IPS DF 4.7 (cell line): ENCODE data around the gene AVEN.
"Not testable (repeated sequence)": the region's sequence is repeated elsewhere in the genome, so short reads cannot be mapped to it uniquely, and the experiment has no call there.

ENCODE experiments used
- DNase-seq: peaks from one replicate; pipeline ENCODE4 v3.0.0-alpha.2; 2013; ENCODE audit warnings: low spot score; ENCODE audit errors: extremely low read depth

AVEN gene

DNA sequence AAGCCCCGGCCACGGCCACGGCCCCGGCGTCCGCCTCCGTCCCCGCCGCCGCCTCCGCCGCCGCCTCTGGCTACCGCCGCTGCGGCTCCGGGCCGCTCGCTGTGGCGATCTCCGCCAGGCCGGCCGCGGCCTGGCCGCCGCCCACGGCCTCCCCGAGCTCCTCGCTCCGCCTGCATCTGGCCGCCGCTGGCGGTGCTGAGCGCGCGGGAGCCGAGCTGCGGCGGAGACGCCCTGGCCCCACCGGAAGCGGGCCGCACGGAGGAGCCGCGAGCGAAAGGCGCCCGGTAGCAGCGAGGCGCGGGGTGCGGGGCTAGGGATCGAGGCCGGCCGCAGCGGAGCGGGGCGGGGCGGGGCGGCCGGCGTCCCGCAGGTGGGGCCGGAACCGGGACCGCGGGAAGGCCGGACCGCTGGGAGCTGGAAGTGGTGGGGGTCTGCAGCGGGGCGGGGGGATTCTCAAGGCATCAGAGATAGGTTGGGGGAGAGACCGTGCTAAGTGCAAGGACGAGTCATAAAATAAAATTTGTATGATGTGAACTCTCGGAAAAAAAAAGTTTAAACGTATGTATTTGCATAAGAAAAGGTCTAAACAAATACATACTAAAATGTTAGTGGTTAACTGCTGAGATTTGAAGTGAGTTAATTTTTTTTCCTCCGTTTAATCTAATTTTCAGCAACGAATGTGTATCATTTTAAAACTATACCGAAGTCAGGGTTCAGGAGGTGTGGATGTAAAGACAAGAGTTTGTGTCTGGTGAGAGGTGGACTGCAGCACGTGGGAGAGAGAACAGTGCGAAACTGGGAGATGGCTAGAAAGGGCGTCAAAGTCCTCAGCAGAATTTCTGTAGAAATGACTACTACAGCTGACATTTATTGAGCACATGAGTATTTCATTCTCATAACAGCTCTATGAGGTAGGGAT is at the start of gene AVEN:
Gene AVEN, minus strand, starts transcription at position 334 of the 919 bp plus-strand sequence. Its CDS starts 158 bp downstream, at position 176.
- DNase-seq, result no peak

DNA sequence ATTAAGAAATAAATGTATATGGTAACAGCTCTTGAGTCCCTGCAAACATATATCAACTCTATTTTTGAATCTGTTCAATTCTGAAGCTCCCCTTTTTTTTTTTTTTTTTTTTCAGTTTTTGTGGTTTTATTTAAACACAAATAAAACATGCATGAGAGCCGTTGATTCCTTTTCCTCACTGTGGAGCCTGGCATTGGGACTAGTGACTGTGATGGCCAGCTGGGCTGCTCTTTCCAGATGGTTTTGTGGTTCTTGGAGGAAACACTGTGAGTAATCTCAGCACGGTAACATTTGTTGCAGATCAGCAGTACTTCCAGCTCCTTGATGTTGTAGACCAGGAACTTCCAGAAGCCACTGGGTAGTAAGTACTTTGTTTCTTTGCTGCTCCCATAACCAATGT is 46.7 kb upstream of the AVEN start:
- no peak for DNase-seq

DNA sequence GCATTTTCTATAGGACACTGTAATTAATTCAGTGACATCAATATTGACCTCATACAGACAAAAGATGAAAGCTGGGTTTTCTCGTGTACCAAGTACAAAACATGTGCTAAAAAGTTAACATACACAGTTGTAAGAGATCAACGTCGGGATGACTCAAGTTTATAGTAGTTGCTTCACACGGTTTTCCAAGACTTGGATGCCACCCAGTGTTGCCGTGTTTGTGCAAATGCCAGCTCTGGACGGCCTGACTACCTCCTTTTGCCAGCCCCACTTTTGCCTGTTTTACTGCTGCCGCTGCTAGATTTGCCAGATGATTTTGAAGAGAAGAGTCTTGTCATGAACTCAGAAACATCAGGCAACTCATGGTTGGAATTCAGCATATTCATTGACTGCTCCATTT is 45.1 kb upstream of the AVEN start:
- DNase-seq, result no peak

- DNase-seq, result no peak
These were observed 40.9 kb upstream of the AVEN start for GRCh38 chr15:34079904-34080303.

DNA sequence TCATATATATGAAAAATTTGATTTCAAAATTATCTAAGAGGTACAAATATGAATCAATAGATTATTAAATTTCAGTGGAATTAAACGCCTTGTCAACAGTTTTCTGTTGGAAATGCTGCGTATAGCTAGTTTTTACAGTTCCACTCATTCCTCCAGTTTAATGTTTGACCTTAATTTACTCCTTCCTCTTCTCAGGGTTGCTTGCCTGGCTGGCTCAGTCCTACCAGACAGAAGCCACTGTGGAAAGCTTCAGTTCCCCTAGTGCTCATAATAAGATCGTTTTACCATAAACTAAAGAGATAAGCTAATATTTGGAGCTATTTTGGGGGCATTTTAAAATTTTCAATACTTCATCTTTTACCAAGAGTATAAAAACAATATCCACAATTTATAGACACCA is 39.9 kb upstream of the AVEN start:
- DNase-seq, result no peak

DNA sequence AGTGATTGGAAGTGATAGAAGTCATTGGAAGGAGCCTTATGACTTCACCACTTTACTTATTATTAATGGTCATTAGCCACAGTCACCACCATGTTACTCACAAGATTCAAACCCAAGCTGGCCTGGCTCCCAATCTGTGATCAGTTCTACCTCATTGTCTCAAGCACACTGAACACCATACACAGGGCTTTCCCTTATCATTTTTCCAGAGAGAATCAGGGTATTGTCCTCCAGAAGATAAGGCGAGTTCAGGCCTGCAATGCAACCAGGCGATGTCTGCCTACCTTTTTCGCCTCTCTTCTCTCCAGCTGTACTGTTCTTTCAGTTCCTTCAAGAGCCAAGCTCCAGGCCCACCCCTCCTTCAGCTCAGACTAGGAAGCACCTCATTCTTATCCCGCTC is 37.8 kb upstream of the AVEN start:
- DNase-seq, result no peak

DNA sequence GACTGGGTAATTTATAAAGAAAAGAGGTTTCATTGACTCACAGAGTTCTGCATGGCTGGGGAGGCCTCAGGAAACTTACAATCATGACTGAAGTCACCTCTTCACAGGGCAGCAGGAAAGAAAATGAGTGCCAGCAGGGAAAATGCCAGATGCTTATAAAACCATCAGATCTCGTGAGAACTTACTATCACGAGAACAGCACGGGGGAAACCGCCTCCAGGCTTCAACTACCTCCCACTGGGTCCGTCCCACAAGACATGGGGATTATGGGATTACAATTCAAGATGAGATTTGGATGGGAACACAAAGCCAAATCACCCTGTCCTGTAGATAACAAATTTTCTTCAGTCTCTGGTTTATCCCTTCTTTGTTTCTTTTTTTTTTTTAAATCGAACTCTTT is 31.0 kb upstream of the AVEN start:
- DNase-seq, result no peak

GRCh38 chr15:34065941-34066340 is 26.9 kb upstream of the AVEN start:
- no peak for DNase-seq

GRCh38 chr15:34065261-34065660 is 26.3 kb upstream of the AVEN start:
- no peak for DNase-seq

DNA sequence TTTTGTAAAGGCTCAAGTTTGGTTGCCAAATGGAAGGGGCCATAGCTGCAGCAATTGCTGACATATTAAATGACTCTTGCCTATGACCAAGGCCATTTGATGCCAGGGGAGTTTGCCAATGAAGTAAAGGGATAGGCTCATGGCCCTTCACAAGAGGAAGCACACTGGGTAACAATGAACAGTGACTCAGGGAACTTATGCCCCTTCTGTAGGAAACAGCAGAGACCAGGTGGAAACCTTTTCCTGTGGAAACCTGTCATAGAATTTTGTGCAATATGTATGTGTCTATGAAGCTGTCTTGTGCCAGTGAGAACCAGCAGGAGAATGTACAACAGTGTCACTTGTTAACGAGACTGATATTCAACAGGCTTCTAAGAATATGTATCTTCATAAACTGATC is 25.4 kb upstream of the AVEN start:
- no peak for DNase-seq

- no peak for DNase-seq
These were observed 20.9 kb upstream of the AVEN start for GRCh38 chr15:34059946-34060345.

- no peak for DNase-seq
These were observed 20.5 kb upstream of the AVEN start for GRCh38 chr15:34059476-34059875.

- no peak for DNase-seq
These were observed 17.9 kb upstream of the AVEN start for GRCh38 chr15:34056911-34057310.

- no peak for DNase-seq
These were observed 17.0 kb upstream of the AVEN start for GRCh38 chr15:34055868-34056595.

GRCh38 chr15:34054081-34054707 is 15.2 kb upstream of the AVEN start:
- DNase-seq, result no peak

- not testable (repeated sequence) for DNase-seq
These were observed 11.4 kb upstream of the AVEN start for GRCh38 chr15:34050385-34050784.

DNA sequence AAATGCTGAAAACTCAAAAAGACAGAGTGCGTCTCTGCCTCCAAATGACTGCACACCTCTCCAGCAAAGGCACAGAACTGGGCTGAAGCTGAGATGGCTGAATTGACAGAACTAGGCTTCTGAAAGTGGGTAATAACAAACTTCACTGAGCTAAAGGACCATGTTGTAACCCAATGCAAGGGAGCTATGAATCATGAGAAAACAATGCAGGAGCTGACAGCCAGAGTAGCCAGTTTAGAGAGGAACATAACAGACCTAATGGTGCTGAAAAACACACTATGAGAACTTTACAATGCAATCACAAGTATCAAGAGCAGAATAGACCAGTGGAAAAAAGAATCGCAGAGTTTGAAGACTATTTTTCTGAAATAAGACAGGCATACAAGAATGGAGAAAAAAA is 10.1 kb upstream of the AVEN start:
- DNase-seq, result no peak

DNA sequence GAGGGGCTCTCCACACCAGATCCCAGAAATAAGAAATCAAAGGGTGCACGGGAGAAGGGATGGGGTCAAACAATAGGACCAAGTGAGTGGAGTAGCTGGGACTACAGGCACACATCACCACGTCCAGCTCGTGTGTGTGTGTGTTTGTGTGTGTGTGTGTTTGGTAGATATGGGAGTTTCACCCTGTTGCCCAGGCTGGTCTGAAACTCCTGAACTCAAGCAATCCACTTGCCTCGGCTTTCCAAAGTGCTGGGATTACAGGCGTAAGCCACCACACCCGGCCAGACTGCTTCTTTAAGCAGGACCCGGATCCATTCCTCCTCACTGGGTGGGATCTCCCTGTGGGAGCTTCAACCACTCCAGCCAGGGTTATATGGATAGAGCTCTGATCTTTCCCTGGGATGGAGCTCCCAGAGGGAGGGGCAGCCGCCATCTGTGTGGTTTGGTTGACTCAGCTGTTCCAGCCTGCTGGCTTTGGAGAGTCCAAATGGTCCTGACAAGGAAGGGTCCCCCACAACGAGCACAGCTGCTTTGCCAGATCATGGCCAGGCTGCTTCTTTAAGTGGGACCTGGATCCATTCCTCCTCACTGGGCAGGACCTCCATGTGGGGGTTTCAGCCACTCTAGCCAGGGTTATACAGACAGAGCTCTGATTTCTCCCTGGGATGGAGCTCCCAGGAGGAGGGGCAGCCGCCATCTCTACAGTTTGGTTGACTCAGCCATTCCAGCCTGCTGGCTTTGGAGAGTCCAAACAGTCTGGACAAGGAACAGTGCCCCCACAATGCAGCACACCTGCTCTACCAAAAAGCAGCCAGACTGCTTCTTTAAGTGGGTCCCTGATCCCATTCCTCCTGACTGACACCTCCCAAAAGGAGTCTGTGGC is 9.1 kb upstream of the AVEN start:
- no peak for DNase-seq

DNA sequence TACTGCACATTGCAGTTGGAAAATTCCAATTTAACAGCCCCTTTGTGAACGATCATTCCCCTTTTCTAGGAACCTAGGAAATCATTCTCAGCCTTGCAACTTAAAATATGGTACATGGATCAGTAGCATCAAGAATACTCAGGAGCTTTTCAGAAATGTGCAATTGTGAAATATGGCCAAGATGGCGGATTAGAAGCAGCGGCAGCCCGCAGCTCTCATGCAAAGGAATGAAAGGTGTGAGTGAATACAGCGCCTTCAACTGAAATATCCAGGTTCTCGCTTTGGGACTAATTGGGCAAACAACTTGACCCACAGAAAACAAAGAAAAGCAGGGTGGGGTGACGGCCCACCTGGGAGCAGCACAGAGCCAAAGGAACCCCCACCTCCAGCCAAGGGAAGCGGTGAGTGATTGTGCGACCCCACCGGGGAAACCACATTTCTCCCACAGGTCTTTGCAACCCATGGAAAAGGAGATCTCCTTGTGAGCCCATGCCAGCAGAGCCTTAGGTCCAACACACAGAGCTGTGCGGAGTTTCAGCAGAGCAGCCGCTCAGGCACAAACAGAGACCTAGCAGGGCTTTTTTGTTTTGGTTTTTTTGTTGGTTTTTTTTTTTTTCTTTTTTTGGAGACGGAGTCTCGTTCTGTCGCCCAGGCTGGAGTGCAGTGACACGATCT is 7.6 kb upstream of the AVEN start:
- DNase-seq, result no peak

DNA sequence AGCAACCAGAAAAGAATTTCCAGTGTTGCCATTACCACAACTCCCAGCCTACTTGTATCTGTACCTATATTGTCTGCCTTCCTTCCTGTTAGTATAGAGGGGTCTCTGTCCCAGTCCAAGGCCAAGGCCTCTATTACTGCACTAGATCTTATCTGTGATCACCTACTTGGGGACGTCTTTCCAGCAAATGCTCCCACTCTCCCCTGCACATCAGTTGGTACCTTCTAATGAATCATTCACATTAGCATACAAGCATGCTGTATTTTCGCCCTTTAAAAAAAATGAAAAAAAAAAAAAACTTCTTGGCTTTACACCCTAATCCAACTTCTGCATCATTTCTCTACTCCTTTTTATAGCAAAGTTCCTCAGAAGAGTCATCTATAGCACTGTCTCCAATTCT is 4.8 kb upstream of the AVEN start:
- DNase-seq, result no peak

GRCh38 chr15:34043391-34043790 is 4.4 kb upstream of the AVEN start:
- no peak for DNase-seq
